Naive thymus-derived CD8-positive, alpha-beta T cell (primary cell): Measurements from ENCODE around the gene MAPRE3. TPM values are rescaled to one million over a fixed set of nuclear protein-coding genes. Genes with fewer than 3 reads are reported as not detected.

Experiments
- ATAC-seq, 2 donors: fragments of 150-1000 bp; cut with Tn5 transposase in 1 of 2; sonication (Bioruptor Pico), chemical (Tn5 transposase) in 1 of 2; 1 replicate in 1 of 2; 2 replicates in 1 of 2; pipeline ENCODE4 v1.10.0; 2021; ENCODE audit warnings: mild to moderate bottlenecking in 2 of 2, moderate library complexity in 2 of 2
- POLR2A ChIA-PET: fragments of 350-600 bp; sonication (Branson Sonifier 250); formaldehyde crosslinking; loops from one replicate; lab custom pipeline; 2021; ENCODE audit warnings: antibody characterized with exemption; lab: Charles Lee
- DNase-seq, 10 donors: peaks; one replicate each; pipeline versions ENCODE4 v3.0.0 to v3.0.0-alpha.2; 2020 to 2022
- H3K27ac Mint-ChIP-seq, 10 donors: one replicate each; pipeline ENCODE4 v1.8.0; 2020 to 2022; ENCODE audit warnings: mild to moderate bottlenecking in 10 of 10, mixed read lengths in 10 of 10, moderate library complexity in 4 of 10, inconsistent platforms in 1 of 10
- H3K27me3 Mint-ChIP-seq, 5 donors: one replicate each; pipeline ENCODE4 v1.8.0; 2021 to 2022; ENCODE audit warnings: mixed read lengths in 5 of 5
- H3K36me3 Mint-ChIP-seq, 3 donors: one replicate each; pipeline ENCODE4 v1.8.0; 2020 to 2022; ENCODE audit warnings: mixed read lengths in 3 of 3, mild to moderate bottlenecking in 2 of 3, inconsistent platforms in 1 of 3
- H3K4me1 Mint-ChIP-seq, 4 donors: one replicate each; pipeline ENCODE4 v1.8.0; 2021 to 2022; ENCODE audit warnings: mixed read lengths in 4 of 4
- H3K4me3 Mint-ChIP-seq, 10 donors: one replicate each; pipeline ENCODE4 v1.8.0; 2020 to 2022; ENCODE audit warnings: mild to moderate bottlenecking in 10 of 10, mixed read lengths in 10 of 10, moderate library complexity in 6 of 10, inconsistent platforms in 1 of 10
- H3K9me3 Mint-ChIP-seq, 9 donors: one replicate each; pipeline ENCODE4 v1.8.0; 2020 to 2022; ENCODE audit warnings: mixed read lengths in 9 of 9, mild to moderate bottlenecking in 3 of 9, inconsistent platforms in 1 of 9, moderate library complexity in 1 of 9
- polyA plus RNA-seq, 3 donors: library from polyadenylated mRNA; unstranded; fragments of 300-500 nt; fragmentation: Illumina TruSeq; gene quantifications; one replicate each; pipeline ENCODE4 v1.2.3, GENCODE V29; 2021
- total RNA-seq, 8 experiments: library from RNA in 2 of 8; stranded (reverse) in 2 of 8; gene quantifications; one replicate each; pipeline ENCODE4 v1.2.3 and lab custom pipeline; 2021 to 2026

Gene MAPRE3
- total and polyA plus RNA-seq, 5 experiments from 2014 or later = 1.4 to 5.3 (median 1.6) TPM

DNA sequence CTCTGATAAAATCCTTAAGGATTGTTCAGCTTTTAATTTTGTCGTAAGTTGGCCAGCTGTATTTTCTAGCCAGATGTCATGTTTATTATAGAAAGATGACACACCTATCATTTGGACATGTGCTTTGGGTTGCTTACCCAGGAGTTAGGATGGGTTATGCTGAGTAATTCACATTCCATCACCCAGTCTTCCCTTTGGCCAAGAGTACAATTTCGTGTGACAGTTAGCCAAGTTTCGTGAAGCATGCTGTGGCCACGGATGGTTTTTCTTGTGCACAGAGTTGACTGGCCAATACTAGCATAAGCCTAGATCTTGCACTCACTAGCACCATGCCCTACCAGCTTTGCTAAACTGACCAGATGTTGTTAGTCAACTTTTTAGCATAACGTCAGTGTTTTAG is 5.8 kb downstream of the MAPRE3 start:
- Mint-ChIP-seq H3K4me1 (peaks cover 3 to 11% (median 6%) of the 10 kb centered on the region in 4 donors), H3K27ac (no peak overlapping the region), H3K9me3 (no peaks in the 10 kb centered on the region), H3K36me3 (no peaks in the 10 kb centered on the region), H3K27me3 (peaks cover 0 to 7% (median 0%) of the 10 kb centered on the region in 5 donors), H3K4me3 (no peak overlapping the region)
- ATAC-seq (no peak), DNase-seq (no peak)
- POLR2A ChIA-PET = no interaction called here

DNA sequence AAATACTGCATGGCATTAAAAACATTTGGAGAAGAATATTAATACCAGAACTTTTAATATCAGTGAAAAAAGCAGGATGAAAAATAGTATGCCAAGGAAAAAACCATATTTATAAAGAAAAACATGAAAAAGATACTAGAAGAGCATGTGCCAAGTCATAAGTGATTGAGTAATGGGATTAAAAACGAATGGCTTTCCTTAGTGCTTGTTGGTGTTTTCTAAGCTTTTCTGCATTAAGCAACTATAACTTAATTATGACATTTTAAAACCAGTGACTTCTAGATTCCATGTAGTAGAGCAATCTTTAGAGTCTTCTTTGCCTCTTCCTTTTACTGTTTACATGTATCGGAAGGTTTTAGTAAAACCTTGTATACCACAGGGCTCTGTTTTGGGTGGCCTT is 6.6 kb downstream of the MAPRE3 start:
- POLR2A ChIA-PET = no interaction called here
- no peak overlapping the region for H3K27ac Mint-ChIP-seq

GRCh38 chr2:26978061-26978596 is 7.7 kb downstream of the MAPRE3 start:
- DNase-seq (no peak), ATAC-seq (no peak)
- POLR2A ChIA-PET = no interaction called here
- Mint-ChIP-seq H3K27me3 (peaks cover 0 to 7% (median 0%) of the 10 kb centered on the region in 5 donors), H3K4me1 (peaks cover 0 to 6% (median 2%) of the 10 kb centered on the region in 4 donors), H3K36me3 (no peaks in the 10 kb centered on the region), H3K27ac (no peak overlapping the region), H3K4me3 (no peak overlapping the region), H3K9me3 (no peaks in the 10 kb centered on the region)

More for the DNA sequence above, 6.6 kb downstream of the MAPRE3 start:
- Mint-ChIP-seq H3K9me3 (no peaks in the 10 kb centered on the region), H3K4me3 (no peak overlapping the region), H3K36me3 (no peaks in the 10 kb centered on the region), H3K27me3 (peaks cover 0 to 7% (median 0%) of the 10 kb centered on the region in 5 donors), H3K4me1 (peaks cover 0 to 6% (median 3%) of the 10 kb centered on the region in 4 donors)
- ATAC-seq = no peak
- no peak for DNase-seq

DNA sequence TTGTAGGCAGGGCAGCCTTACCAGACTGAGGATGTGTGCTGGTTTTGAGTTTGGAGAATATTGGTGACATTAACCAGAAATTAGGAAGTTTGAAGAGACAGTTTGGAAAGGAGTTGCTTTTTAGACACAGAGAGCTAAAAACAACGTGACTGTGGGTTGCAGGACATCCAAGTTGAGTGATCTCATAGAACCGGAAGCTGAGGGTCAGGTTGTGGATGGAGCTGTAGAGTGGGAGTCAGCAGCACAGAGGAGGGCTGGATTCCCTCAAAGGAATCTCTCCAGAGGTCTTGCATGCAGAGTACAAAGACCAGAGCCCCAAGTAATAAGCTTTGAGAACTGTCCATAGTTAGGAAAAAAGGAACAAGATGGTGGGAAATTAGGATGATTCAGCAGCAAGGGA is 9.3 kb downstream of the MAPRE3 start:
- POLR2A ChIA-PET = no interaction called here

DNA sequence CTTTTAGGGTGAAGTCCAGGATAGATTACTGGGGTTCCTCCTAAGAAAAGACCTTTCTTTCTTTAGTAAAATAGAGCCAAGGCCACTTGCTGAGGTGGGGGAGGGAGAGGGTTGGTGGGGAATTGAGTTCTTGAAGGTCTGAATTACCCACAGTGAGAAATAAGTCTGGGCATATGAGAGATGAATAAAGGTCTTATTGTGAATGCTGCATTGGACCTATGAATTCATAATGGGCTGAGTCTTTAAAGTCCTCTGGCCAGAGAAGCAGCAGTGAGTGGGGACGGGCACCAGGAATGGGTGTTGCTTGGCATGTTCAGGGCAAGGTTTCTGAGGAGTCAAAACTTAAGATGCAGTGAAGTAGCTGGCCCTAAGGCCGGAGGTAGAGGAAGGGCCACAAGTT is 10.5 kb downstream of the MAPRE3 start:
- Mint-ChIP-seq H3K27ac (peak overlapping the region in 1 of 10 donors; percentile 72), H3K4me1 (peaks cover 0 to 6% (median 2%) of the 10 kb centered on the region in 4 donors), H3K27me3 (peaks cover 0 to 7% (median 0%) of the 10 kb centered on the region in 5 donors), H3K9me3 (no peaks in the 10 kb centered on the region), H3K4me3 (no peak overlapping the region), H3K36me3 (no peaks in the 10 kb centered on the region)
- no peak for DNase-seq
- POLR2A ChIA-PET = no interaction called here
- no peak for ATAC-seq

More for the DNA sequence above, 9.3 kb downstream of the MAPRE3 start:
- ATAC-seq = no peak
- H3K36me3 Mint-ChIP-seq = no peaks in the 10 kb centered on the region
- H3K27me3 Mint-ChIP-seq = peaks cover 0 to 7% (median 0%) of the 10 kb centered on the region in 5 donors
- no peaks in the 10 kb centered on the region for H3K9me3 Mint-ChIP-seq
- peaks cover 0 to 6% (median 2%) of the 10 kb centered on the region in 4 donors for H3K4me1 Mint-ChIP-seq
- DNase-seq = no peak
- no peak overlapping the region for H3K4me3 Mint-ChIP-seq
- H3K27ac Mint-ChIP-seq = no peak overlapping the region

- Mint-ChIP-seq H3K9me3 (no peaks in the 10 kb centered on the region), H3K27ac (no peak overlapping the region), H3K4me3 (no peak overlapping the region), H3K4me1 (peaks cover 0 to 6% (median 2%) of the 10 kb centered on the region in 4 donors), H3K27me3 (peaks cover 0 to 7% (median 0%) of the 10 kb centered on the region in 5 donors), H3K36me3 (no peaks in the 10 kb centered on the region)
- DNase-seq = peak in 2 of 10 donors; percentile 7 to 9
- ATAC-seq = peak; percentile 80 to 83
- POLR2A ChIA-PET = no interaction called here
Measured at GRCh38 chr2:26982102-26982742, 11.8 kb downstream of the MAPRE3 start.

GRCh38 chr2:26983746-26984145 is 13.3 kb downstream of the MAPRE3 start:
- no peak overlapping the region for H3K4me3 Mint-ChIP-seq
- ATAC-seq (no peak), DNase-seq (no peak)
- H3K9me3 Mint-ChIP-seq = no peaks in the 10 kb centered on the region
- H3K27ac Mint-ChIP-seq = no peak overlapping the region
- peaks cover 0 to 6% (median 2%) of the 10 kb centered on the region in 4 donors for H3K4me1 Mint-ChIP-seq
- H3K27me3 Mint-ChIP-seq = peaks cover 0 to 5% (median 0%) of the 10 kb centered on the region in 5 donors
- POLR2A ChIA-PET = no interaction called here
- no peaks in the 10 kb centered on the region for H3K36me3 Mint-ChIP-seq

DNA sequence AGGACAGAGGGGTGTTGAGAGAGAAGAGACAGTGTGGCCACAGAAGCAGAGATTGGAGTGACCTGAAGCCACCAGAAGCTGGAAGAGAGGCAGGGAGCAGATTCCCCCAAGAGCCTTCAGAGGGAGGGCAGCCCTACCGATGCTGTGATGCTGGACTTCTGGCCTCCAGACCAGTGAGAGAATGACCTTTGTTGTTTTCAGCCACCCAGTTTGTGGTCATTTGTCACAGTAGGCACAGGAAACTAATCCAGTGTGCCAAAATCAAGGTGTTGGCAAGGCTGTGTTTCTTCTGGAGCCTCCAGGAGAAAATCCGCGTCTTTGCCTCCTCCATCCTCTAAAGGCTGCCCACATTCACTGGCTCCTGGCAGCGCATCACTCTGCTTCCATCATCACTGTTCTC is 15.4 kb downstream of the MAPRE3 start:
- no peaks in the 10 kb centered on the region for H3K9me3 Mint-ChIP-seq
- ATAC-seq (no peak), DNase-seq (no peak)
- H3K4me1 Mint-ChIP-seq = peaks cover 0 to 6% (median 2%) of the 10 kb centered on the region in 4 donors
- H3K27ac Mint-ChIP-seq = no peak overlapping the region
- peaks cover 0 to 2% (median 0%) of the 10 kb centered on the region in 5 donors for H3K27me3 Mint-ChIP-seq
- no peak overlapping the region for H3K4me3 Mint-ChIP-seq
- H3K36me3 Mint-ChIP-seq = no peaks in the 10 kb centered on the region
- POLR2A ChIA-PET = no interaction called here

DNA sequence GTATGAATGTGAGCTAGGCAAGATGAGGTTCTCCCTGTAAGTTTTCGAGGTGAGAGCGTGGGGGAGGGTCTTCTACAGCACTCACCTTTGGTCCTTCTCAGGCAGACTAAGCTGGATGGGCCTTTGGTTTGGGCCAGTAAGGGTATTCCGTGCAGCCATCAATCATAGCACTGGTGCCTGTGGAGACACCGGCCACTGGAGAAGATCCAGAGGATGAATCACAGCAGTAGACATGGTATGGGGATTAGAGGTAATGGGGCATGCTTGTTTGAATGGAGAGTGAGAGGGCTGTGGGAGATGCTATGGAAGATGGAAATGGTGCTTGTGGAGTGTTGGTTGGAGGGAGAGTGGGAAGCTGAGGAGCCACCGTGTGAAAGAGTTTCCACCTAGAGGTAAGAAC is 16.1 kb downstream of the MAPRE3 start:
- H3K36me3 Mint-ChIP-seq = no peaks in the 10 kb centered on the region
- no peaks in the 10 kb centered on the region for H3K9me3 Mint-ChIP-seq
- no peak for DNase-seq
- peak overlapping the region in 1 of 10 donors; percentile 16 for H3K4me3 Mint-ChIP-seq
- POLR2A ChIA-PET = no interaction called here
- no peak for ATAC-seq
- peaks cover 0 to 2% (median 0%) of the 10 kb centered on the region in 4 donors for H3K4me1 Mint-ChIP-seq
- peaks cover 0 to 2% (median 0%) of the 10 kb centered on the region in 5 donors for H3K27me3 Mint-ChIP-seq
- H3K27ac Mint-ChIP-seq = no peak overlapping the region

DNA sequence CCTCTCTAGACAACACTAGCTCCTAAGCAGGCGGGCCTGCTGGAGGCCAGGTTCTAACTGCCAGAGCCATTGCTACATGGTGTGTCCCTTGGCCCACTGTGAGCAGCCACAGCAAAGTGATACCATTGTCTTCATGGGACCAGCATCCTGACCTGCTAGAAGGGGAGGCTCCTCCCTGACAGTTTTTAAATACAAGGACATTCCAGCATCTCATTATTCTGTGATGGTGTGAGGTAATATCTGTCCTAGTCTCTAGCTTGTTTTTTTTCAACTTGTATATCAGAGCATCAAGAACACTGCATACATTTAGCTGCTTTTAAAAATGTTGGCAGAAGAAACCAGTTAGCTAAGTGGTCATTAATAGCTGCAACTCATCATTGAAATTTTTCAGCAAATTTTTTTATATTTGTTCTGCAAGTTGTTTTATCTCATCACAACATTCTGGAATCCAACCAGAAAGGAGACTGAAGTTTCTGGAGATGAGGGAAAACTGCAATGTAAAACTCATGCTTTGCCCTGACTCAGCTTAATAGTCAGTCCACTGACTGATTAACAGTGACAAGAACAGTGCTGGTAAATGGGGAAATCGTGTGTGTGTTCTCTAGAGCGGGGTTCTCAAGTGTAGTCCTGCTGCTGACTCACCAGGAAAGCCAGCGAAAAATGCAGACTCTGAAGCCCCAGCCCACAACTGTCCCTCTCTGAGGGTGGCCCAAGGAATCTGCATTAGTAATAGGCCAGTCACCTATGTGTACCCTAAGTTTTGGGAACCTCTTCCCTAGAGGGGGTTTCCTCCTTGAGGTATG is 17.8 kb downstream of the MAPRE3 start:
- H3K27me3 Mint-ChIP-seq = peaks cover 0 to 2% (median 0%) of the 10 kb centered on the region in 5 donors
- H3K36me3 Mint-ChIP-seq = no peaks in the 10 kb centered on the region
- H3K27ac Mint-ChIP-seq = no peak overlapping the region
- H3K4me1 Mint-ChIP-seq = no peaks in the 10 kb centered on the region
- H3K9me3 Mint-ChIP-seq = no peaks in the 10 kb centered on the region
- ATAC-seq (no peak), DNase-seq (no peak)
- no peak overlapping the region for H3K4me3 Mint-ChIP-seq
- POLR2A ChIA-PET = no interaction called here

- ATAC-seq (no peak), DNase-seq (no peak)
- Mint-ChIP-seq H3K36me3 (peaks cover 0 to 8% (median 4%) of the 10 kb centered on the region in 3 donors), H3K27me3 (peaks cover 0 to 2% (median 0%) of the 10 kb centered on the region in 5 donors), H3K27ac (no peak overlapping the region), H3K4me1 (no peaks in the 10 kb centered on the region), H3K4me3 (no peak overlapping the region), H3K9me3 (no peaks in the 10 kb centered on the region)
- POLR2A ChIA-PET = no interaction called here
Measured at GRCh38 chr2:26989156-26989555, 18.7 kb downstream of the MAPRE3 start.

DNA sequence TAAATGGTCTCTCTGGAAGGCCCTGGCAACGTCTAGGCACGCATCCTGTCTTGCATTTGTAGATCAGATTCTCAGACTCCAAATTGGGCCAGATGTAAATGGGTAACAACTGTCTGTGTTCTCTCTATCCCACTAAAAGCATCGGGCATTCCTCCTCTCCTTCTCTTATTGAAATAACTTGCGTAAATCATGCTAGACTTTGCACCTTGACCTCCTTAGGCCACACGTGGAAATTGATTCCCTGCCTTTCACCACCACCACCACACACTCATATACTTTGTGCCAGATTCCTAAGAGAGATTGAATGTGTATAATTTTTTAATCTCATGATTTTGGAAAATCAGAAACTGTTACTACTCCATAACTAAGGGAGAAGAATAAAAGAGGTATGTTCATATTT is 21.3 kb downstream of the MAPRE3 start:
- no peaks in the 10 kb centered on the region for H3K4me1 Mint-ChIP-seq
- H3K36me3 Mint-ChIP-seq = peaks cover 0 to 8% (median 4%) of the 10 kb centered on the region in 3 donors
- POLR2A ChIA-PET = no interaction called here
- no peak overlapping the region for H3K4me3 Mint-ChIP-seq
- no peaks in the 10 kb centered on the region for H3K9me3 Mint-ChIP-seq
- peaks cover 0 to 2% (median 0%) of the 10 kb centered on the region in 5 donors for H3K27me3 Mint-ChIP-seq
- no peak for DNase-seq
- ATAC-seq = no peak
- no peak overlapping the region for H3K27ac Mint-ChIP-seq

DNA sequence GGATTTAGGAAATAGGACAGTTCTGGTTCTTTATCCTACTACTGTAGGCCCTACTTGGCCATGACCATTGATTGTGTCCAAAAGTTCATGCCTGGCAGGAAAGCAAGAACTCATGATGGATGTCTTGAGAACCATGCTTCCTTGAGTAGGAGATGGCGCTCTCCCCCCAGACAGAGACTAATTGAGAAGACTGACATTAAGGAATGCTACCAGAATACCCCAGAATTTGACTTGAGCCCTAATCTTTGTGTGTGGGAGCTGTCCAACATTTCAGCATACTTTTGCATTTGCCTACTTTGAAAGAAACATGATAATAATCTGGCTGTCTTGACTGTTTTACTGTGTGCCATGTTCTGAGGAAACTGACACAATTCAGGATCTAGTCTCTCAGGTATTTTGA is 23.3 kb downstream of the MAPRE3 start:
- Mint-ChIP-seq H3K4me1 (no peaks in the 10 kb centered on the region), H3K36me3 (peaks cover 0 to 8% (median 7%) of the 10 kb centered on the region in 3 donors), H3K27me3 (peaks cover 0 to 4% (median 4%) of the 10 kb centered on the region in 5 donors), H3K9me3 (no peaks in the 10 kb centered on the region), H3K4me3 (peak overlapping the region in 1 of 10 donors; percentile 26), H3K27ac (no peak overlapping the region)
- DNase-seq = no peak
- POLR2A ChIA-PET = interaction anchor here (0.6 kb wide), 1 partner anchor 18 kb away, joined by 5 read pairs; no protein-coding TSS in a partner anchor
- ATAC-seq = no peak
